Vagina (tissue), 2 donors: ENCODE data around the gene TIAM2. TPM values are rescaled to one million over a fixed set of nuclear protein-coding genes. Genes with fewer than 3 reads are reported as not detected.

ENCODE experiments used
- DNase-seq, 2 donors: peaks; one replicate each; pipeline ENCODE4 v3.0.0-alpha.2; 2017; ENCODE audit errors: extremely low spot score in 2 of 2
- H3K27ac ChIP-seq: fragments of 200-600 bp; sonication (generic); one replicate; pipeline ENCODE4 v1.5.1; 2019
- H3K27me3 ChIP-seq: fragments of 200-600 bp; sonication (generic); one replicate; pipeline ENCODE4 v1.5.1; 2019
- H3K36me3 ChIP-seq, 2 donors: fragments of 200-600 bp; sonication (generic); one replicate each; pipeline ENCODE4 v1.5.1; 2017 to 2019
- H3K4me1 ChIP-seq: fragments of 200-600 bp; sonication (generic); one replicate; pipeline ENCODE4 v1.5.1; 2019
- H3K4me3 ChIP-seq, 2 donors: fragments of 200-600 bp; sonication (generic); 1 replicate in 1 of 2; 2 replicates in 1 of 2; pipeline ENCODE4 v1.5.1; 2016 to 2019
- H3K9me3 ChIP-seq: fragments of 200-600 bp; sonication (generic); one replicate; pipeline ENCODE4 v1.5.1; 2019
- POLR2A ChIP-seq, 2 donors: fragments of 450-650 bp; IDR thresholded peaks; one replicate each; pipeline ENCODE4 v1.6.1; 2017; ENCODE audit warnings: antibody characterized with exemption in 2 of 2, mild to moderate bottlenecking in 2 of 2, moderate library complexity in 2 of 2
- POLR2AphosphoS5 ChIP-seq, 2 donors: sonication (generic); formaldehyde crosslinking; IDR thresholded peaks; one replicate each; pipeline ENCODE4 v1.9.0; 2017; ENCODE audit warnings: antibody characterized with exemption in 2 of 2, mild to moderate bottlenecking in 2 of 2, low read depth in 1 of 2; ENCODE audit not compliant: insufficient read depth in 1 of 2
- intact Hi-C: fragments of 100-400 bp; cut with DNase I; formaldehyde crosslinking; loops from one replicate; pipeline ENCODE4 v1.15.1; 2023
- total RNA-seq: library from RNA; depleted of rRNA; stranded (reverse); fragments of >200 nt; gene quantifications from one replicate; pipeline ENCODE4 v1.2.3, GENCODE V29; 2016
- TF ChIP-seq, protein P1 (sequence below), 3 experiments: fragments of 450-650 bp in 2 of 3; fragments of 200-600 bp in 1 of 3; sonication (generic) in 1 of 3; IDR thresholded peaks; one replicate each; pipeline ENCODE4 v1.5.1; 2017 to 2019; ENCODE audit warnings: antibody characterized with exemption in 3 of 3, mild to moderate bottlenecking in 2 of 3, moderate library complexity in 2 of 3

Gene TIAM2
- total RNA-seq, 1 donor from 2014 or later: 11.5 TPM

DNA sequence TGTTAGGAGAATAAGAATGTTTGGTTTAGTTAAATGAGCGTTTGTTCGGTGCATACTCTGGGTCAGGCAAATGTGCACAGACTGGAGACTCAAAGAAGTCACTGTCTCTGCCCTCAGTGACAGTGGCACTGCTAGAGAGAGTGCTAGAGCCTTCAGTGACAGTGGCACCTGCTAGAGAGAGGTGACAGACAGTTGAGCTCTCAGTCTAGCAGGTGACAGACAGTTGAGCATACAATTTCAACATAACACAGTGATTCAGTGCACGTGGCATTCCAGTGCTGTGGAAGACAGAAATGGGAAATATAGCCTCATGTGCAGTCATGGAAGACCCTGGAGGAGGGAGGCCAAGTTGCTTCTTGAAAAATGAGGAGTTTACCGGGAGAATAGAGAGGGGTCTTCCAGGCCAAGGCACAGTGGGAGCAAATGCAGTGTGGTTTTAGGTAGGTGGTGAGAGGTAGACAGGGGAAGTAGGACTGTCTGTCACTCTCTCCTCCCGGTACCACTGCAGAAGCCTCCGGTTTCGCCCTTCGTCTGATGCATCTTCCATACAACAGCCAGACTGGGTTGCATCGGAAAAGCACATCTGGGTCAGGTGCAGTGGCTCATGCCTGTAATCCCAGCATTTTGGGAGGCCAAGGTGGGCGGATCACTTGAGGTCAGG lies 160.8 kb downstream of the TIAM2 start:
- Histone ChIP-seq H3K9me3 (no peaks in the 10 kb centered on the region), H3K4me3 (no peak overlapping the region), H3K4me1 (peaks cover 7% of the 10 kb centered on the region), H3K36me3 (no peaks in the 10 kb centered on the region), H3K27ac (no peak overlapping the region), H3K27me3 (no peaks in the 10 kb centered on the region)
- no peak for DNase-seq
- TF ChIP-seq, protein P1, sequence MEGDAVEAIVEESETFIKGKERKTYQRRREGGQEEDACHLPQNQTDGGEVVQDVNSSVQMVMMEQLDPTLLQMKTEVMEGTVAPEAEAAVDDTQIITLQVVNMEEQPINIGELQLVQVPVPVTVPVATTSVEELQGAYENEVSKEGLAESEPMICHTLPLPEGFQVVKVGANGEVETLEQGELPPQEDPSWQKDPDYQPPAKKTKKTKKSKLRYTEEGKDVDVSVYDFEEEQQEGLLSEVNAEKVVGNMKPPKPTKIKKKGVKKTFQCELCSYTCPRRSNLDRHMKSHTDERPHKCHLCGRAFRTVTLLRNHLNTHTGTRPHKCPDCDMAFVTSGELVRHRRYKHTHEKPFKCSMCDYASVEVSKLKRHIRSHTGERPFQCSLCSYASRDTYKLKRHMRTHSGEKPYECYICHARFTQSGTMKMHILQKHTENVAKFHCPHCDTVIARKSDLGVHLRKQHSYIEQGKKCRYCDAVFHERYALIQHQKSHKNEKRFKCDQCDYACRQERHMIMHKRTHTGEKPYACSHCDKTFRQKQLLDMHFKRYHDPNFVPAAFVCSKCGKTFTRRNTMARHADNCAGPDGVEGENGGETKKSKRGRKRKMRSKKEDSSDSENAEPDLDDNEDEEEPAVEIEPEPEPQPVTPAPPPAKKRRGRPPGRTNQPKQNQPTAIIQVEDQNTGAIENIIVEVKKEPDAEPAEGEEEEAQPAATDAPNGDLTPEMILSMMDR (IDR thresholded peaks at IDR 0.05): no peak
- TF ChIP-seq POLR2A (IDR thresholded peaks at IDR 0.05) (no peak), POLR2AphosphoS5 (IDR thresholded peaks at IDR 0.05; ENCODE audit: insufficient read depth in 1 of 2, low read depth in 1 of 2) (no peak)
- intact Hi-C loops: no loop called here

DNA sequence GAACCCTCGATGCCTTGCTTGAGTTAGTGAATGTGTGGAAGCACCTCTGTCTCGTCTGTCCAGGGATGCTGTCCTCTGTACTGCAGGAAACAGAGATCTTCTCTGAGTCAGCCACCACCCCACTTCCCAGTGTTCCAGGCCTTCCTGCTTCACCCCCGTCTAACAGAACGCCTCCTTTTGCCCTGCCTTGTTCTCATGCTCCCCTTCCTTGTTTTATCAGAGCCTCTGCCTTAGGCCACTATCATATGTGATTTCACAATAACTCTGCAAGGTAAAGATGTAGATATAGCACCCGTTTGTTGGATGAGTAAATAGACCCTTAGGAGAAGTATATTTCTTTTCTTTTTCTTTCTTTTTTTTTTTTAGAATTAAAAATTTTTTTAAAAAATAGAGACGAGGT lies 162.0 kb downstream of the TIAM2 start:
- intact Hi-C loops: no loop called here
- no peak for DNase-seq
- TF ChIP-seq POLR2A (IDR thresholded peaks at IDR 0.05) (no peak), POLR2AphosphoS5 (IDR thresholded peaks at IDR 0.05; ENCODE audit: insufficient read depth in 1 of 2, low read depth in 1 of 2) (no peak)
- TF ChIP-seq, protein P1 (IDR thresholded peaks at IDR 0.05): no peak

DNA sequence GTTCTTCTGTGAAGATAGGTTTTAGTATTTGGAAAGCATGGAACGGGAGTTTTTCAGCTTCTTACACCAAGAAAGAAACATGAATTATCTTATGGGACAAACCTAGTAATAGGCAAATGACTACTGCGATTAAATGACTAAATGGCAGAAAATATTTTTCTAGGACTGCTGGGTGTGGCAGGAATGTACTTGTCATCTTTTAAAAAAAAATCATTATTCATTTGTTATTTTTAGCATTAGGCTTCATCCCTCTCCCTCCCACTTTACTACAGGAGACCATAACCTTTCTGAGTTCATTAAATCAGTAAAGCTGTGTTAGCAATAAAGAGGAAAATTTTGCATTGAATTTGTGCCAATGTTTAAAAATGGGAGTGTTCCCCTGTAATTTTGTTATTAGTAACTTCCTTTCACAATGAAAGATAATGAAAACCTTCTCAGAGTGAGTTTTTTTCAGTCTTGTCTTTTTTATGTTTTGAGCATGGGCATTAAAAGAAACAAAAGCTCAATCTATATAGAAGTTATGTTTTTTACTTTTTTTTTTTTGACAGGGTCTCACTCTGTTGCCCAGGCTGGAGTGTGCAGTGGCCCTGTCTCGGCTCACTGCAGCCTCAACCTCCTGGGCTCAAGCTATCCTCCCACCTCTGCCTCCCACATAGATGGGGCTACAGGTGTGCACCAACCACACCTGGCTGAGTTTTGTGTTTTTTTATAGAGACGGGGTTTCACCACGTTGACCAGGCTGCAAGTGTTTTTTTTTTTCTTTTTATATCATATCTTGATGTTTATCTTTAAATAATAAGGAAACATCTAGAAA lies 163.1 kb downstream of the TIAM2 start:
- intact Hi-C loops: no loop called here
- H3K27ac ChIP-seq: no peak overlapping the region

More for the DNA sequence above, 162.0 kb downstream of the TIAM2 start:
- no peaks in the 10 kb centered on the region for H3K36me3 ChIP-seq
- H3K27ac ChIP-seq: no peak overlapping the region
- peaks cover 7% of the 10 kb centered on the region for H3K4me1 ChIP-seq
- no peaks in the 10 kb centered on the region for H3K9me3 ChIP-seq
- H3K27me3 ChIP-seq: no peaks in the 10 kb centered on the region
- no peak overlapping the region for H3K4me3 ChIP-seq

DNA sequence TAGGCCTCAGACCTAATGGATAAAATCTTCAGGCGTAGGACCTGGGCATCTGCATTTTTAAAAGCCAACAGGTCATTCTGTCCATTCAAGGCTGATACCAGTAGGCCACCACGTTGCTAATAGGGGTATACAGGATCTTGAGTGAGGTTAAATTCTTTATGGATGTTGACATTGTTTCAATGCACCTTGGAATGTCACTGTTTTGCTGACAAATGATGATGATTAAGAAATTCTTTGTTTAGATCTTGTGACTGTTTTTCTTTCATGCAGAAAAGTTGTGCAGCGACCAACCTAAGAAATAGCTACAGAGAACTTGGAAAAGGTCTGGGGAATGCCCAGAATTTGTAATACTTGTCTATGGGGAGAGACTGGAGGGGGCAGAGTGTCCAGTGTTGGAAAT lies 167.6 kb downstream of the TIAM2 start:
- H3K4me3 ChIP-seq: no peak overlapping the region
- TF ChIP-seq POLR2A (IDR thresholded peaks at IDR 0.05) (no peak), POLR2AphosphoS5 (IDR thresholded peaks at IDR 0.05; ENCODE audit: insufficient read depth in 1 of 2, low read depth in 1 of 2) (no peak)
- TF ChIP-seq, protein P1 (IDR thresholded peaks at IDR 0.05): no peak
- H3K27me3 ChIP-seq: no peaks in the 10 kb centered on the region
- no peaks in the 10 kb centered on the region for H3K4me1 ChIP-seq
- no peak overlapping the region for H3K27ac ChIP-seq
- DNase-seq: no peak
- intact Hi-C loops: no loop called here
- H3K9me3 ChIP-seq: no peaks in the 10 kb centered on the region
- no peaks in the 10 kb centered on the region for H3K36me3 ChIP-seq

More for the DNA sequence above, 163.1 kb downstream of the TIAM2 start:
- Histone ChIP-seq H3K27me3 (no peaks in the 10 kb centered on the region), H3K4me1 (peaks cover 7% of the 10 kb centered on the region), H3K36me3 (no peaks in the 10 kb centered on the region), H3K9me3 (no peaks in the 10 kb centered on the region), H3K4me3 (no peak overlapping the region)
- TF ChIP-seq POLR2A (IDR thresholded peaks at IDR 0.05) (no peak), POLR2AphosphoS5 (IDR thresholded peaks at IDR 0.05; ENCODE audit: insufficient read depth in 1 of 2, low read depth in 1 of 2) (no peak)
- TF ChIP-seq, protein P1 (IDR thresholded peaks at IDR 0.05): no peak
- DNase-seq: no peak

DNA sequence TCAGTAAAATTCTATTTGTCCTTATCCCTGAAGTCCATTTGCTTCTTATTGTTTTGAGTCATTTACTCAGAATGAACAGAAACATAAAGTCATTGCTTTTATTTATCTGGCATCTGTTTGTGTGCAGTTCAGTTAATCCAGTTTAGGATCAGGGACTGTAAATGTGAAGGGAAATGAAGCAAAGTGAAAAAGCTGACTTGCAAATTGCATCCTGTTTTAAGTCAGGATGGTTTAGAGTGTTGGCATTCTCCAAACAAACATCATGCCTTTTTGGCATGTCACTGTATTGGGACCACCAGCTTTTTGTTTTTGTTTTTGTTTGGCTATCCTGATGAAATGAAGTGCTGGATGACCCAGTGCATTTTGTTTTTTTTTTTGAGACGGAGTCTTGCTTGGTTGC lies 168.5 kb downstream of the TIAM2 start:
- TF ChIP-seq, protein P1 (IDR thresholded peaks at IDR 0.05): no peak
- TF ChIP-seq POLR2AphosphoS5 (IDR thresholded peaks at IDR 0.05; ENCODE audit: insufficient read depth in 1 of 2, low read depth in 1 of 2) (no peak), POLR2A (IDR thresholded peaks at IDR 0.05) (no peak)
- intact Hi-C loops: no loop called here
- no peak overlapping the region for H3K4me3 ChIP-seq
- DNase-seq: no peak
- H3K27ac ChIP-seq: no peak overlapping the region
- H3K27me3 ChIP-seq: no peaks in the 10 kb centered on the region
- H3K4me1 ChIP-seq: no peaks in the 10 kb centered on the region
- no peaks in the 10 kb centered on the region for H3K9me3 ChIP-seq
- no peaks in the 10 kb centered on the region for H3K36me3 ChIP-seq
